DMS53 treated with DMSO at 0.1 percent for 48 hours (cell line): Measurements from ENCODE around the gene SCGN.
A peak's percentile ranks its signal among the peaks of the same experiment; 100 is the strongest.

Experiments used
- DNase-seq: peaks from one replicate; lab custom pipeline; 2025; ENCODE audit not compliant: unreplicated experiment; lab: John Stamatoyannopoulos, UW

Gene SCGN, protein sequence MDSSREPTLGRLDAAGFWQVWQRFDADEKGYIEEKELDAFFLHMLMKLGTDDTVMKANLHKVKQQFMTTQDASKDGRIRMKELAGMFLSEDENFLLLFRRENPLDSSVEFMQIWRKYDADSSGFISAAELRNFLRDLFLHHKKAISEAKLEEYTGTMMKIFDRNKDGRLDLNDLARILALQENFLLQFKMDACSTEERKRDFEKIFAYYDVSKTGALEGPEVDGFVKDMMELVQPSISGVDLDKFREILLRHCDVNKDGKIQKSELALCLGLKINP

GRCh38 chr6:25652007-25652515 is at the start of gene SCGN:
Gene SCGN (plus strand): TSS chr6:25652215. CDS start chr6:25652404, 189 bp downstream.
- DNase-seq: peak; percentile 63

GRCh38 chr6:25602674-25602982 is 49.4 kb upstream of the SCGN start:
- DNase-seq: no peak

GRCh38 chr6:25603251-25603650 is 48.8 kb upstream of the SCGN start:
- no peak for DNase-seq

- DNase-seq: no peak
Measured at GRCh38 chr6:25606151-25606550, 45.9 kb upstream of the SCGN start.

DNA sequence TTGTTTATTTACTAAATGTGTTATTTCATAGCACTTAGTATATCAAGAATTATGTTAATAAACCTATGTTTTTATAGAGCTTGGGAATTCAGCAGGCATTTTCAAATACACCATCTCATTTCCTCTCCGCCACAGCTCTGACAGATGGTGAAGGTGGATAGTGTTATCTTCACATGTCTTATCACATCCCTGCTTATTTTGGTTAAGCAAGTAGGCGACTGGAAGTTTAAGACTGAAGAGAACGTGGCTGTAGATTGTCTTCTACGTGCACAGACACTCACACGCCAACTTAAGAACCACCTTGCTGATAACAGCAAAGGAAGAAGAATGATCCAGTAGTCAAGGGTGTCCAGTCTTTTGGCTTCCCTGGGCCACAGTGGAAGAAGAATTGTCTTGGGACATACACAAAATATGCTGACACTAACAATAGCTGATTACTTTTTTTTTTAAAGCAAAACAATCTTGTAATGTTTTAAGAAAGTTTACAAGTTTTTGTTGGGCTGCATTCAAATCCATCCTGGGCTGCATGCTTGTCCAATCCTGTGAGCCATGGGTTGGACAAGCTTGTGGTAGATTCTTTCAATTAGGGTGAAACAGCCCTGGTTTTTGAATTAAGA is 43.3 kb upstream of the SCGN start:
- no peak for DNase-seq

DNA sequence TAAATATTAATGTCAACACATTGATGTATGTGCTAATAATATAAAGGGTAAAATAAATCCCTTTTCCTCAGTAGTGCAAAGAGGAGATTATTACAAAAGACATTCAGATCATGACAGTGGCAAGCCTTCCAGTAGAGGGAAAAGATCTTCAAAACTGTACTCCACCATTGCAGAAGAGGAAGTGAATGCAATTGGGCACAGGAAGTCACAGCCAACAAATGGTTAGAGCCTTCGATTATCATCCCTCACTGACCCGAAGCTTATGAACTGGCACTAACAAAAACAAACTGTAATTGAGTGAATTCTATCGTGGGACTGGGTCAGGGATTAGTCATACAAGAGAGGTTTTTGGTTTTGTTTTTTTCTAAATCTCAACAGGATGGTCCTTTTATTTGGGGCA is 39.3 kb upstream of the SCGN start:
- no peak for DNase-seq

- DNase-seq: no peak
Measured at GRCh38 chr6:25613415-25613814, 38.6 kb upstream of the SCGN start.

GRCh38 chr6:25614052-25614451 is 38.0 kb upstream of the SCGN start:
- no peak for DNase-seq

GRCh38 chr6:25615471-25615870 is 36.5 kb upstream of the SCGN start:
- DNase-seq: no peak

DNA sequence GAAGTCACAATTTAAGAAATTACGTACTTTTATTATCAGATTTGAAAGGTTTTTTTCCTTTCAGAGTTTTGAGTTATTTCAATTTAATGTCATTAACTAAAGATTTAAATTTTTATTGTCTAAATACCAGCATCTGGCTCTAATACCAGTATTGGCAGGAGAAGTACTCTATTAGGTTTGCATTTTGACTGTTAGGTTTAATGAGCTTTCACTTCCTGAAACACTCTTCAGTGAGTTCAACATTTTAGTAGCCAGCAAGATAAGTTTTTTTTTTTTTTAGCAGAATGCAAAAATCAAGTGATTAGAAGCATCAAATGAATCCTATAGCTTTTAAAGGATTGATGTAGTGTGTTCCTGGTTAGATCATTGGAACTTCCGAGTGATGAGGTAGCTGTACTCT is 34.0 kb upstream of the SCGN start:
- no peak for DNase-seq

DNA sequence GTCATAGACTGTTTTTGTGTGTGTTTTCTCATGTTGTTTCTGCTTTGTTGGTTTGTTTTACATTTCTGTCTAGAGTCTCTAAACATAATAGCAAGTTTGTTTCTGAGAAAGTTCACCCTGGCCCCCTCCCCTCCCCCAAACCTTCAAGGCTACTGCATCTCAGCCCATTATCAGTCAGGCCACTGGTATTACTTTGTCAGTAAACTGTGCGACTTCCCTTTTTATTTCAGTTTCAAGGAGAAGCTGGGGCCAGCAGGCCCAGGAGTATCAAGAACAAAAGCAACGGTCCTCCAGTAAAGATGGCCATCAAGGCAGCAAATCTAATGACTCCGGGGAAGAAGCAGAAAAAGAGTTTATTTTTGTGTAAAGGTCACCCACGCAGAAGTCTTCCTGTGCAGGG is 32.8 kb upstream of the SCGN start:
- DNase-seq: no peak

DNA sequence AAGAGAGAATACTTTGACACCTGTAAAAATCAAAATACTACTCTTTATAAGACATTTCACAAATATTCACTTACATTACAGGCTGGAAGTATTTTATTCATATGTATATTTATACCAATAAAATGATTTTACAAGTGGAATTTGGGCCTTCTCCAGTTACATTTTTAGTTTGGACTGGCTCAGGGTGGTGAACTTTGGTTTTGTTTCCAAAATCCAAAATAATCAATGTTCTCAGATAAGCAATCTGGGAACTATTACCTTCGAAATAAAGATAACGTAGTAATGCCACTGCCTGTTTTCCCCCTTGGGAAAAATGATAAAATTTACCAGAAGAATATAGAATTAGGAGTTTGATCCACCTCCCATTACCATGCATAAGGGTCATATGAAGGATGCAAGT is 31.6 kb upstream of the SCGN start:
- DNase-seq: no peak

GRCh38 chr6:25623065-25623464 is 28.9 kb upstream of the SCGN start:
- no peak for DNase-seq

GRCh38 chr6:25623879-25624278 is 28.1 kb upstream of the SCGN start:
- no peak for DNase-seq

GRCh38 chr6:25627001-25627400 is 25.0 kb upstream of the SCGN start:
- peak; percentile 6 for DNase-seq

GRCh38 chr6:25628471-25629197 is 23.4 kb upstream of the SCGN start:
- DNase-seq: peak; percentile 41

DNA sequence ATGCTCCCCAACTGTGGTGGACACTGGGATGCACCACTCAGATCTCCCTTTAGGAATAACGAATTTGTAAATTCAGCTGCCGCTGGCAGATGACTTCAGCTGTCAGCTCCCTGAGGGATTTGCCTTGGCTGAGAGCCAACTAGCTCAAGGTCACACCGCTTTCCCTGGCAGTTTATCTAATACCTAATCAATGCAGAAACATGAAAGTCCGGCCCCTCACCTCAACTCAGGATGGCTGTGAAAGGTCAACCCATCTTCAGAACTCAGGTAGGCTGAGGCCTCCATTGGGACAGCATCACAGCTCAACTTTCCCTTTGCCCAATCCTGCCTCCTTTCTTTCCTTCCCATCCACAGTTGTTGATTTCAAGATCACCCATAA is 22.8 kb upstream of the SCGN start:
- peak; percentile 41 for DNase-seq

DNA sequence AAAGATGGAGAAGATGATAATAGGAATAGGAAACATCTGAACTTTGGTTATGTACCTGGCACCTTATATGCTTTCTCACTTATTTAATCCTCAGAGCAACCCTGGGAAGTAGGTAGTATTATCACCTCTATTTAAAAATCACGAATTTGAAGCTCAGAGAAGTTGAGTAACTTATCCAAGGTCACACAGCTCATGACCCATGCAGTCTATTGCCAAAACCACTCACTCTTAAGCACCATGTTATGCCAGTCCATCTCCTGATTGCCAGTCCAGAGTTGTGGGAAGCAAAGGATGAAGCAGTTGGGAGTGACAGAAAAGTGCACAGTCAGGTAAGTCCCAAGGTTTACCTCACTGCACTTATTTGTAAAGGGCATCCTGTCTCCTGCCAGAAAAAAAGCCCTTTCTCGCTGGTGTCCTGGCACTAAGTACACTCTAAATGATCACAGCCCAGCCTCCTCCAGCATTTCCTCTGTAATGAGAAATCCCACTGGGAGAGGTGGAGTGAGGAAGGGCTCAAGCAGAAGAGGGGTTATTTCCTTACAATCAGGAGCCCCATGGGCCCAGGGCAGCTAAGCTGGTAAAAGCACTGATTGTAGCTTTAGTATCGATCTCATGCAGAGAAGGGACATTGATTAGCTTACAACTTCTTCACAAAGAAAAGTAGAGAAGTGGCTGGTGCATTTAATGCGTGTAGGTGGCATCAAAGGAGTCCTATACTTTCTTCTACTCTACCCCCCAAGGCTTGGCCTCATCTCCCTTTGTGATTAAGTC is 21.3 kb upstream of the SCGN start:
- DNase-seq: no peak

- no peak for DNase-seq
Measured at GRCh38 chr6:25635886-25636317, 16.1 kb upstream of the SCGN start.

DNA sequence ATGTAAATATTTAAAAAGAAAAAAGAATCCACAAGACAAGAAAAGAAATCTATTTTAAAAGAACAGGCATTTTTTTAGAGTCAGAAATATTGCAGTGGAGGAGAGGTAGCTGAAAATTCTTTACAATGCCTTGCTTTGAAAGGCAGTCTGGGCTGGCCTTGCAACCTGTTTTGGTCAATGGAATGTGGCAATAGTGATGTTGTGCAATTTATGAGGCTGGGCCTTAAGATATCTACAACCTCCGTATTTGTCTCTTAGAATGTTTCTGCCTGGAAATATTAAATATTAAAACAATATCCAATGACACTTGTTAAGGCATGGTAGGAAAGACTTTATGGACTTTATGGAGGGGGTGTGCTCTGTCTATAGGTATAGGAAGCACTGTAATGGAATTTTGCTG is 14.8 kb upstream of the SCGN start:
- DNase-seq: no peak

DNA sequence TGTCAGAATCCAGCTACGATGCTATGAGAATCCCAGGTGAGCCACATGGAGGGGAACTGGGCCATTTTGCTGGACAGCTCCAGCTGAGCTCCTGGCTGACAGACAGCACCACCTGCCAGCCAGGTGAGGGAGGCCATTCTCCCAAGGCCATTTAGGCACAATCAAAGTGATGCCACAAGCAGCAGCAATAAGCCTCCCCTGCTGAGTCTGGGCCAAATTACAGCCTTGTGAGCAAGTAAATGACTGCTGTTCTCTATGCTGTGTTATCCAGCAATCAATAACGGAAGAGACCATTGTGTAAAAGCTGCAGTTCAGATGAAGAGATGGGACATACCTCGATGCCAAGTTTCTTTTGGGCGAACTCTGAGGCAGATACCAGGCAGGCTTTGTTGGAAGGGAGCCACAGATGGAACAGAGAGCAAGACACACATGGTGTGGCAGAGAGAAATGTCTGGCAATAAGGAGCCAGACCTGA is 14.0 kb upstream of the SCGN start:
- DNase-seq: peak; percentile 27
